Activated CD4-positive, alpha-beta T cell treated with anti-CD3 and anti-CD28 coated beads, Interleukin-2, amount 10 ng/mL, durations not matched to agents 7 days and 5 days (primary cell): Measurements from ENCODE around the gene FHIT. TPM values are rescaled to one million over a fixed set of nuclear protein-coding genes. Genes with fewer than 3 reads are reported as not detected.

Experiments
- CTCF ChIA-PET: fragments of 350-600 bp; sonication (Branson Sonifier 250); formaldehyde crosslinking; loops from one replicate; lab custom pipeline; 2021; ENCODE audit warnings: antibody characterized with exemption; lab: Charles Lee
- POLR2A ChIA-PET: fragments of 350-600 bp; sonication (Branson Sonifier 250); formaldehyde crosslinking; loops from one replicate; lab custom pipeline; 2021; ENCODE audit warnings: antibody characterized with exemption; lab: Charles Lee
- DNase-seq: peaks from one replicate; pipeline ENCODE4 v3.0.0-alpha.2; 2020
- H3K27ac Mint-ChIP-seq: one replicate; pipeline ENCODE4 v1.8.0; 2021; ENCODE audit warnings: mild to moderate bottlenecking, moderate library complexity, mixed read lengths
- H3K27me3 Mint-ChIP-seq: one replicate; pipeline ENCODE4 v1.8.0; 2021; ENCODE audit warnings: mixed read lengths
- H3K36me3 Mint-ChIP-seq: one replicate; pipeline ENCODE4 v1.8.0; 2021; ENCODE audit warnings: low read depth, mixed read lengths
- H3K4me1 Mint-ChIP-seq: one replicate; pipeline ENCODE4 v1.8.0; 2021; ENCODE audit warnings: mixed read lengths
- H3K4me3 Mint-ChIP-seq: one replicate; pipeline ENCODE4 v1.8.0; 2021; ENCODE audit warnings: mild to moderate bottlenecking, moderate library complexity, mixed read lengths
- H3K9me3 Mint-ChIP-seq: one replicate; pipeline ENCODE4 v1.8.0; 2021; ENCODE audit warnings: mixed read lengths
- total RNA-seq, 2 experiments: library from RNA; stranded (reverse); gene quantifications; one replicate each; pipeline ENCODE4 v1.2.3, GENCODE V29; 2021

The FHIT gene
- total RNA-seq, 2 experiments from 2014 or later, result 39.4 to 41.2 TPM

DNA sequence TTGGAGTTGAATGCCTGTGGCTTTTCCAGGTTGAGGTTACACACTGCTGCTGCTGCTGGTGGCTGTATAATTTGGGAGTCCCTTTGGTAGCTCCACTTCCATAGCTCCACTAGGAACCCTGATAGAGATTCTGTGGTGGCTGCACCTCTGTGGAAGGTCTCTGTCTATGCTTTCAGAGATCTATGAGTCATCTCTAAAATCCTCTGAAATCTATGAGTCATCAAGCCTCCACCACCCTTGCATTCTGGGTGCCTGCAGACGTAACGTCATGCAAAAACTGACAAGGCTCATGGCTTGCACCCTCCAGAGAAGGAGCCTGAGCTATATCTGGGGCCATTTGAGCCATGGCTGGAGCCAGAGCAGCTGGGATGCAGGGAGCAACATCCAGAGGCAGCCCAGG lies 1164.4 kb downstream of the FHIT start:
- peaks cover 69% of the 10 kb centered on the region for H3K36me3 Mint-ChIP-seq
- CTCF ChIA-PET, result interaction anchor here (0.9 to 1.7 kb wide), 4 partner anchors 10 to 63 kb away, joined by 3 to 5 read pairs (median 4); no protein-coding TSS in a partner anchor
- no peak overlapping the region for H3K4me3 Mint-ChIP-seq

DNA sequence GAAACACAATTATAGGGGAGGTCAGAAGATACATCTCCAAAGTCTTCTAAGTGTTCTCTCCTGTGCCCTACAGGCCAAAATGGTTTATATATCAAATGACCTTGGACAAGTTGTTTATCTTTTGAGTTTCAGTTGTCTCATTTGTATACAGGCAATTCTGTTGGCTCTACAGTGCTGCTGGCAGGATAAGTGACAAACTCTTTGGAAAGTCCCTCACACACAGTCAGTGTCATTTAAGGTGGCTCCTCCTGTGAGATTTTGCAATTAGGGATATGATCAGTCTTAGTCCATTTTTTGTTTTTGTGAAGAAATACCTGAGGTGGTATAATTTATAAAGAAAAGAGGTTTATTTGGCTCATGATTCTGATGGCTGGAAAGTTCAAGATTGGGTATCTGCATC lies 1165.6 kb downstream of the FHIT start:
- ChIA-PET POLR2A (no interaction called here), CTCF (no interaction called here)
- peaks cover 67% of the 10 kb centered on the region for H3K36me3 Mint-ChIP-seq
- H3K27me3 Mint-ChIP-seq, result no peaks in the 10 kb centered on the region
- peaks cover 55% of the 10 kb centered on the region for H3K4me1 Mint-ChIP-seq
- H3K9me3 Mint-ChIP-seq, result peaks cover 62% of the 10 kb centered on the region
- DNase-seq, result no peak
- H3K27ac Mint-ChIP-seq, result peak overlapping the region; percentile 62
- no peak overlapping the region for H3K4me3 Mint-ChIP-seq

More for the DNA sequence above, 1164.4 kb downstream of the FHIT start:
- POLR2A ChIA-PET, result no interaction called here
- Mint-ChIP-seq H3K27me3 (no peaks in the 10 kb centered on the region), H3K9me3 (peaks cover 61% of the 10 kb centered on the region), H3K4me1 (peaks cover 46% of the 10 kb centered on the region), H3K27ac (peak overlapping the region; percentile 51)
- peak; percentile 32 for DNase-seq

DNA sequence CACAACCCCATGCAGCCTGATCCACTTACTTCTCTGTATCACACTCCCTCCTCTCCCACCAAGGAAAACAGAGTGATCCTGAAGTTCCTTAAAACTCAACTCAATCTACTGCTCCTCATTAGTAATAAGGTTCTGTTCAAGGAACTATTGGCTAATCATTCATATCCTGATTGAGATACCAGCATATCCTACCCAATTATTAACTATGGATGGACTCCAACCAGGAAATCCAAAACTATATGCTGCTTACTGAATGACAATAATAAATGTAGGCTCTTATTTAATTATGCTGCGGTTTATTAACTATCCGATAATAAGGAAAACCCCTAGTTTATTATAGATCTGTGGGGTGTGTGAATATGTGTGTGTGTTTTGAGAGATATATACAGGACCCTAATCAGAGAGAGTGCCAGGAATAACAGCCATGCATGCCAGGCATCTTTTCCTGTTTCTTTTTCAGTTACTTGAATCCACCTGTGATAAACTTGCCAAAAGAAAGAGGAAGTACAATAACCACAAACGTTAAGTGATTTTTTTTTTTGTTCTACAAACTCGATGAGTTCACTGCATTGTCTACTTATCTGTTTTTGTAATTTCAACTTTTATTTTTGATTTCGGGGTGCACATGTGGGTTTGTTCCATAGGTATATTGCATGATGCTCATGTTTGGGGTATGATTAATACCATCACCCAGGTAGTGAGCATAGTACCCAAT lies 1169.7 kb downstream of the FHIT start:
- peaks cover 42% of the 10 kb centered on the region for H3K9me3 Mint-ChIP-seq
- H3K27me3 Mint-ChIP-seq, result no peaks in the 10 kb centered on the region
- H3K36me3 Mint-ChIP-seq, result peaks cover 51% of the 10 kb centered on the region
- POLR2A ChIA-PET, result no interaction called here
- peaks cover 57% of the 10 kb centered on the region for H3K4me1 Mint-ChIP-seq
- DNase-seq, result no peak
- H3K27ac Mint-ChIP-seq, result peak overlapping the region; percentile 98
- CTCF ChIA-PET, result no interaction called here
- H3K4me3 Mint-ChIP-seq, result peak overlapping the region; percentile 80

DNA sequence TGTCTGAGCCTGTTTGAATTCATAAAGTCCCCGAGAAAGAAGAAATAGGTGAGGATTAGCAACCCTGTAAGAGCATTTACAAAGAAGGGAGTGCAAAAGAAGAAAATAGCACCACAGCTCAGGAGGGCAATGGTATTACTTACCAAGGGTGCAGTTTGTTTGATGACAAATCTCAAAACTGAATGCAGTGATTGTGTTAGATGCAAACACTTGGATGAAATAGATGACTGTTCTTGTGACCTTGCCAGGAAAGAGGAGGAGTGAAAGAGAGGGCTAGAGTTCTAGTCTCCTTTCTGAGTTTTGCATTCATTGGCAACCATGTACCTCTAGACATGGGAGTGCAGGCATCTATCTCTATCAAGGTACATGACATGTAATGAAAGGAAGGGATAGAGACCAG lies 1170.6 kb downstream of the FHIT start:
- Mint-ChIP-seq H3K4me3 (peak overlapping the region; percentile 80), H3K27ac (peak overlapping the region; percentile 98), H3K27me3 (no peaks in the 10 kb centered on the region), H3K4me1 (peaks cover 54% of the 10 kb centered on the region), H3K9me3 (peaks cover 33% of the 10 kb centered on the region), H3K36me3 (peaks cover 42% of the 10 kb centered on the region)
- peak; percentile 25 for DNase-seq
- CTCF ChIA-PET, result interaction anchor here (0.8 kb wide), 1 partner anchor 10 kb away, joined by 3 read pairs; no protein-coding TSS in a partner anchor
- POLR2A ChIA-PET, result interaction anchor here (0.6 kb wide), 2 partner anchors 18 to 76 kb away, joined by 3 read pairs; no protein-coding TSS in a partner anchor

DNA sequence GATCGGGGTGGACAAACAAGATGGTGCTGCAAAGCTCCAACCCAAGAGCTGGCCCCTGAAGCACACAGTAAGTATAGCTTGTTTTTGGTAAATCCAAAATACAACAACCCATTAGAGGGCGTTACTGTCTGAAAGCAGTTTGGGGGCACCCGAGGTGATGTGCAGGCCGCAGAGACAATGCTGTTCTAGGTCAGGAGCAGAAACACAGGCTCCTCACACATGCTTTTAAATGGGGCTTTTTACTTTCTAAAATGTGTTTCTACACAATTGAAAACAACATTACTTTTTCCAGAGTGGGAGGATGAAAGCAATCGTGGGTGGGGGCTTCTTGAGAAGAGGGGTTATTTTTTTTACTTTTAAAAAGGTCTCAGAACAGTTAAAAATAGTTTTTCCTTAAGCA lies 1172.2 kb downstream of the FHIT start:
- DNase-seq, result peak; percentile 67
- ChIA-PET CTCF (interaction anchor here (0.6 to 2.4 kb wide), 3 partner anchors 11 to 36 kb away, joined by 3 to 7 read pairs (median 3); no protein-coding TSS in a partner anchor), POLR2A (interaction anchor here (0.6 to 0.9 kb wide), 2 partner anchors 31 to 43 kb away, joined by 4 to 7 read pairs; no protein-coding TSS in a partner anchor)
- Mint-ChIP-seq H3K36me3 (peaks cover 39% of the 10 kb centered on the region), H3K27ac (peak overlapping the region; percentile 98), H3K4me3 (peak overlapping the region; percentile 80), H3K9me3 (peaks cover 20% of the 10 kb centered on the region), H3K4me1 (peaks cover 64% of the 10 kb centered on the region), H3K27me3 (no peaks in the 10 kb centered on the region)

DNA sequence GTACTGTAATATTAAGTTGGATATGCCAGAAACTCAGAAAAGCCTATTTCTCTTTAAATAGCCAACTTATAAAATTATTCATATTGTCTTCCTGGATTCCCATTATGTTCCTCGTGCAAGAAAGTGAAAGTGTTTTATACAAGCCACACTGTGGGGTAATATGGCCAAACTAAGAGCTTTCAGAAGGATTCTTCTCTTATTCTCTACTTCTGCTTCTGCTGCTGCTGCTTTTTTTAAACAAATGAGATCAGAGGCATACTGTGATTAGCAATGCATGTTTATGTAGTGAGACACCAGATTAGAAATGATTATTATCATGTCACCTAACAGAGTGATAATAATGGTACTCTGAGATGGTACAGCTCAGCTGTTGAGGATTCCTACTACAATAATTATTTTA lies 1174.9 kb downstream of the FHIT start:
- DNase-seq, result no peak
- Mint-ChIP-seq H3K36me3 (peaks cover 42% of the 10 kb centered on the region), H3K4me1 (peaks cover 69% of the 10 kb centered on the region), H3K4me3 (peak overlapping the region; percentile 55), H3K27me3 (no peaks in the 10 kb centered on the region), H3K27ac (peak overlapping the region; percentile 77), H3K9me3 (peaks cover 10% of the 10 kb centered on the region)
- CTCF ChIA-PET, result interaction anchor here (0.7 to 1.4 kb wide), 3 partner anchors 11 to 21 kb away, joined by 3 to 7 read pairs (median 3); no protein-coding TSS in a partner anchor
- POLR2A ChIA-PET, result no interaction called here

DNA sequence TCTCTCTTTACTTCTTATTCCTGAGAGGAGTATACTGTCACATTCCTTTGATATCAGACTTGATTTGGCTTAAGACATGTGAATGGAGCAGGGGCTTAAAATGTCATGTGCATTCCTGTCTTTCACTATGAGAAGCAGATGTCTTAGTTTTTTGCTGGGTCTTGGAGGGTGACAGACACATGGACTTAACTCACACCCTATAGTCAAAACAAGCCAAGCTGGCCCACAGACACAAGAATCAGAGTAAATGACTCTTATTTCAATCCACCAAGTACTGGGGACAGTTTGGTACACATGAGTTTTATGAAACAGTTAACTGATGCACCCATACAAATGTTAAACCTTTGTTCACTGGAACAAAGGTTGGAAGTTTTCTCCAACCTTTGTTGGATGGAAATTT lies 1177.3 kb downstream of the FHIT start:
- POLR2A ChIA-PET, result no interaction called here
- H3K4me1 Mint-ChIP-seq, result peaks cover 63% of the 10 kb centered on the region
- H3K27ac Mint-ChIP-seq, result no peak overlapping the region

DNA sequence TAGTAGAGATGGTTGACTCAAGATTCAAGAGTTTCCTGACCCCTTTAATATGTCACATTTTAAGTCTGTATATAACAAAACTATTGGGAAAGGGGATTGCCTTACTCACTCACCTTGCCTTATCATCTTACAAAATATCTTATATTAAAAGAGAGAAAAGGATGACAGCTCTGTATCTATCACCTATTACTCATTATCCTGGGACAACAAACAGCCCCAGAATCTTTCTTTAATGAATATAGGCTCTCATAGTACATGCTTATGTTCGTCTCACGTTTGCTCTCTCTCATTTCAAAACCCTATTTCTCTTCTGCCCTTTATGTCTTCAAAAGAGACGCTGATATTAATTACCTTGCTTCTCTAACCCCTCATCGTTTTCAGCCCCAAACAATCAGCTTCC lies 1178.0 kb downstream of the FHIT start:
- Mint-ChIP-seq H3K27me3 (no peaks in the 10 kb centered on the region), H3K4me3 (no peak overlapping the region), H3K9me3 (peaks cover 11% of the 10 kb centered on the region), H3K4me1 (peaks cover 59% of the 10 kb centered on the region), H3K36me3 (peaks cover 56% of the 10 kb centered on the region), H3K27ac (peak overlapping the region; percentile 47)
- POLR2A ChIA-PET, result no interaction called here
- CTCF ChIA-PET, result interaction anchor here (0.9 to 1.8 kb wide), 2 partner anchors 8 to 18 kb away, joined by 4 to 5 read pairs; no protein-coding TSS in a partner anchor
- no peak for DNase-seq

More for the DNA sequence above, 1177.3 kb downstream of the FHIT start:
- no peak for DNase-seq
- no peaks in the 10 kb centered on the region for H3K27me3 Mint-ChIP-seq
- H3K4me3 Mint-ChIP-seq, result peak overlapping the region; percentile 14
- H3K9me3 Mint-ChIP-seq, result peaks cover 11% of the 10 kb centered on the region
- peaks cover 56% of the 10 kb centered on the region for H3K36me3 Mint-ChIP-seq
- CTCF ChIA-PET, result interaction anchor here (0.9 to 1.2 kb wide), 2 partner anchors 9 to 80 kb away, joined by 3 to 4 read pairs; no protein-coding TSS in a partner anchor

DNA sequence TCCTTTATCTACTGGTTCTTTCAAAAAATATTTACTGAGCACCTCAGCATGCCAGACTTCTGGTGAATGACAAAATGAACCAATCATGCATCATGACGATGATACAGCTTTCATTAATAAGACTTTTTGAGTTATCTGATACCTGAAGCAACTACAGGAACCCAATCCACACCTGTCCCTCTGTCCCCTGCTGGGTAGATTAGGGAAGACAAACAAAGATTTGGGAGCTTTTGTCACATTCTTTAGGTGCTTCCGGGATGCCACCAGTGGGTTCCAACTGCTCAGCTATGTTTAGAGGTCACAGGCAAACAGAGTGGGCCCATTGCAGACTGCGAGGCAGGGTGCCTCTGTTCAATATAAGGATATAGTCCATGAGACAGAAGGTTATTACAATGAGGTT lies 1180.9 kb downstream of the FHIT start:
- no peak overlapping the region for H3K27ac Mint-ChIP-seq
- peaks cover 19% of the 10 kb centered on the region for H3K9me3 Mint-ChIP-seq
- no peak overlapping the region for H3K4me3 Mint-ChIP-seq
- ChIA-PET CTCF (no interaction called here), POLR2A (no interaction called here)
- H3K27me3 Mint-ChIP-seq, result no peaks in the 10 kb centered on the region
- H3K4me1 Mint-ChIP-seq, result peaks cover 60% of the 10 kb centered on the region
- H3K36me3 Mint-ChIP-seq, result peaks cover 72% of the 10 kb centered on the region
- no peak for DNase-seq

DNA sequence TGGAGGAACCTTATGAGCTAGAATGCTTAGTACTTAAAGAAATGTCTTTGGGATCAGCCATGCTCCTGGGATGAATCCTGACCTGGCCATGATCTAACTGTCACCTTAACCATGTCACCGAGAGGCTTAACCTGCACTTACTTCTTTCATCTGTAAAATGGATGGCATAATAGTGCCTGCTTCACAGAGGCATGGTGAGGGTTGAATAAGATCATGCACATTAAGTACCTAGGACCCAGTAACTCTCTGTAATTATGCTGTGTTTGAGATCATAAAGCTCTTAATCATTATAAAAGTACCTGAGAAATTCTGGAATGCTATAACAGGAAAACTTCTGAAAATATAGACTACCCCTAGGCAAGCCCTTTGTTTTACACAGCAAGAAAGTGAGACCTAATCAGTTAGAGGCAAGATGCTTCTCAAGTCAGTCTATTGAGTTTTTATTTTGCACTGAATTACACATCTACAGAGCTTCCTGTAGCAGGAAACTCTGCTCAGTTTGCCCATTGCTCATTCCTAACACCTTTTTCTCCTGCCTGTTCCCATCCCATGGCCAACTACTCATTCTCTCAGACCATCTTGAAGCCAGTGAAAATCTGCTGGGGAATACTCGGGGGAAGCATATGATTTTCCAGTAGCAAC lies 1185.9 kb downstream of the FHIT start:
- Mint-ChIP-seq H3K36me3 (peaks cover 58% of the 10 kb centered on the region), H3K27ac (peak overlapping the region; percentile 85), H3K4me3 (no peak overlapping the region), H3K27me3 (no peaks in the 10 kb centered on the region), H3K4me1 (peaks cover 72% of the 10 kb centered on the region), H3K9me3 (peaks cover 9% of the 10 kb centered on the region)
- ChIA-PET POLR2A (no interaction called here), CTCF (interaction anchor here (1.0 to 2.2 kb wide), 4 partner anchors 8 to 39 kb away, joined by 3 to 7 read pairs (median 4); no protein-coding TSS in a partner anchor)
- no peak for DNase-seq

DNA sequence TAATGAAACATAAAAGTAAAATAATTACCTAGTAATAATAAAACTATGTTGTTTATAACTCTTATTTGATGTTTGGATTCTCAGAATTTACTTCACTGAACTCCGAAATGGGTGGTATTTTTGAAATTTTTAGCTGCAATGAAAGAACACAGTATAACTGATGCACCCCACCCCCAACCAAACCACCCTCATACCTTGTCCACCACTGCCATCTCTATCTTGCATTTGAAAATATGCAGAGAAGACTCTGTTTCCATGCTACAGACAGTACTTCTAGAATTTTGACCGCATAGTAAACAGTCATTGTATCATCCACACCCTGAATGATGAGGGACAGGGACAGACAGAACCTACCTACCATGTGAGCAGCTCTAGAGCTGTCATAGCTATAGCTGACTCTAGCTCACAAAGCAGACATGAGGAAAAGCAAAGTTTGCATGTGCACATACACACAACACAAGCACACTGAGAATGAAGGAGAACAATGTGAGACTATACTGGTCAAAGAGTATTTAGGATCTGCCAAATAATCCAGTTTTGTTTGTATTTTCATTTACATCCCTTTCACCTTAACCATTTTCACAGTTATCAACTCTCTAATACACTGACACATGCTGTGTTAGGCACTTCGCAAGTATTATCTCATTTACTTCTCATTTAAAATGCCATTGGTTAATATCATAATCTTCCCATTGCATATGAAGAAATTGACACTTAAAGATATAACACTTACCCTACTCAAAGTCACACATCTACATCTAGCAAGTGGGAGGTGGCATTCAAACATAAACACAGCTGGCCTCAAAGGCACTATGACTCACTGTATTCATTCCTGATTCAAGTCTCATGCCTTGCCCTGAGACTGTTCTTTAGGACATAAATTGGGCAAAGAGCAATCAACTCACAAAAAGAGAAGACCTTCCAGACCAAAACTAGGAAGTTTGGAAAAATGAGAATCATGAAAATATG lies 1186.8 kb downstream of the FHIT start:
- H3K27me3 Mint-ChIP-seq, result no peaks in the 10 kb centered on the region
- H3K9me3 Mint-ChIP-seq, result peaks cover 13% of the 10 kb centered on the region
- POLR2A ChIA-PET, result interaction anchor here (0.6 kb wide), 1 partner anchor 52 kb away, joined by 3 read pairs; no protein-coding TSS in a partner anchor
- peaks cover 71% of the 10 kb centered on the region for H3K4me1 Mint-ChIP-seq
- no peak for DNase-seq
- H3K4me3 Mint-ChIP-seq, result no peak overlapping the region
- CTCF ChIA-PET, result interaction anchor here (1.0 to 2.2 kb wide), 4 partner anchors 9 to 38 kb away, joined by 3 to 7 read pairs (median 4); no protein-coding TSS in a partner anchor
- peaks cover 57% of the 10 kb centered on the region for H3K36me3 Mint-ChIP-seq
- H3K27ac Mint-ChIP-seq, result peak overlapping the region; percentile 85

DNA sequence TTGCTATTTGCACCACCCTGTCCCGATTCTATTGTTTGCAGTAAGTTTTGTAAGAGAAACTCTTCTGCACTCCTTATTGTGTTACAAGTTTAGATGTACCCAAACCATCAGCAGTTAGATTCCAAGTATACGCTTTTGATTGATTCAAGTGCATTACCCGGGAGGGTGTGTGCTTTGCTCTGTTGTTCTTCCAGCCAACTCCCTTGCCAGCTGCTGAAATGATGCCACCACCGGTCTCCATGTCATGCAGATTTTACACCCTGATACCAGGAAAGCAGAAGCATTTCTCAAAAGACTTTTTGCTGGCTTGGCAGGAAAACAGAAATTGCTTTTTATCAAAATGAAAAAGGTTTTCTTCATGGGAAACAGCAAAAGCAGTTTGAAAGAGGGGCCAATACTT lies 1194.8 kb downstream of the FHIT start:
- H3K9me3 Mint-ChIP-seq, result peaks cover 43% of the 10 kb centered on the region
- POLR2A ChIA-PET, result no interaction called here
- H3K27me3 Mint-ChIP-seq, result no peaks in the 10 kb centered on the region
- peaks cover 81% of the 10 kb centered on the region for H3K36me3 Mint-ChIP-seq
- peak; percentile 33 for DNase-seq
- peak overlapping the region; percentile 40 for H3K4me3 Mint-ChIP-seq
- CTCF ChIA-PET, result interaction anchor here (1.0 to 2.0 kb wide), 2 partner anchors 16 to 146 kb away, joined by 3 to 5 read pairs; no protein-coding TSS in a partner anchor
- peak overlapping the region; percentile 90 for H3K27ac Mint-ChIP-seq
- H3K4me1 Mint-ChIP-seq, result peaks cover 81% of the 10 kb centered on the region
